Panc1 (cell line): ENCODE data around the gene SSPN.

Source experiments
- POLR2AphosphoS5 ChIP-seq: IDR thresholded peaks from 2 replicates; pipeline ENCODE4 v1.6.1; 2012; ENCODE audit warnings: mild to moderate bottlenecking, low read depth, low read length, moderate library complexity
- SIN3A ChIP-seq: IDR thresholded peaks from 2 replicates; pipeline ENCODE4 v1.6.1; 2012; ENCODE audit warnings: low read depth, mild to moderate bottlenecking, low read length, moderate library complexity, borderline replicate concordance; ENCODE audit not compliant: insufficient read depth
- TCF7L2 ChIP-seq: IDR thresholded peaks from 2 replicates; pipeline ENCODE4 v1.6.1; 2011; ENCODE audit warnings: mild to moderate bottlenecking, low read depth, low read length, inconsistent platforms
- TF ChIP-seq, protein P1 (sequence below): fragments of 450-650 bp; IDR thresholded peaks from 2 replicates; pipeline ENCODE4 v1.5.1; 2017; ENCODE audit warnings: mild to moderate bottlenecking
- TF ChIP-seq, protein P2 (sequence below), 2 experiments: IDR thresholded peaks; 2 replicates each; pipeline ENCODE4 v1.6.1; 2011 to 2012; ENCODE audit warnings: low read depth in 2 of 2, control low read depth in 1 of 2, low read length in 1 of 2, mild to moderate bottlenecking in 1 of 2, moderate library complexity in 1 of 2; ENCODE audit not compliant: insufficient read depth in 1 of 2

DNA sequence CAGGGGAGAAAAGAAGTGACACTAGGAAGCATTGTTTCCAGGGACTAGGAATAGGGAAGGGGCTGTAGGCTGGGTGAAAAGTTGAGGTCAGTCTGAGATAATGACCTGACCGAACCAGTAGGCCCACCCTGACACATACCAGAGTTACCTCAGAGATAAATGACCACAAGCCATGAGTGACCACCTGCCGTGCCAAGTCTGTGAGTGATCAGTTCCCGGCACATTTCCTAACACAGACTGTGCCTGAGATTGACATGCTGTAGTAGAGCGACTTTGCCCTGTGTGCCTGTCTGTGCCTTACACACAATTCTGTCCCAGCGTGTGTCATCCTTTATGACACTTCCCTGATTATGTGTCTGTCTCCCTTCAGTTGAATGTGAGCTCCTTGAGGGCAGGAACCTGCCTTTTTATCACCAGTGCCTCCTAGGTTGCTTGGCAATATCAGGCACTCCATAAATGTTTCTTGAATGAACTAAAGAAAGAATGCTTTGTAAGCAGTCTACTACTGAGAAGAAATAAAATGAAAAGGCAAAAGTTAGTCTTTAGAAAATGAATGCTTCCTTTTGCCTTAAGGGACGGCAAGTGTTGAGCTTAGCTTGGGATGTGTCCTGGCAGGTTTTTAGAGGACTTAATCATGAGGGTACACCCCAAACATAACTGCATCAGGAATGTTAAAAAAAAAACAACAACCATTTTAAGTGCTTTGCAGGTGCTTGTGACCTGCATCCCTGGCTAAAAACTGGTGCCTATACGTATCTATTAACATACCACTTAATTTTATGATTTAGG is 9.6 kb upstream of the SSPN start:
- TF ChIP-seq, protein P1, sequence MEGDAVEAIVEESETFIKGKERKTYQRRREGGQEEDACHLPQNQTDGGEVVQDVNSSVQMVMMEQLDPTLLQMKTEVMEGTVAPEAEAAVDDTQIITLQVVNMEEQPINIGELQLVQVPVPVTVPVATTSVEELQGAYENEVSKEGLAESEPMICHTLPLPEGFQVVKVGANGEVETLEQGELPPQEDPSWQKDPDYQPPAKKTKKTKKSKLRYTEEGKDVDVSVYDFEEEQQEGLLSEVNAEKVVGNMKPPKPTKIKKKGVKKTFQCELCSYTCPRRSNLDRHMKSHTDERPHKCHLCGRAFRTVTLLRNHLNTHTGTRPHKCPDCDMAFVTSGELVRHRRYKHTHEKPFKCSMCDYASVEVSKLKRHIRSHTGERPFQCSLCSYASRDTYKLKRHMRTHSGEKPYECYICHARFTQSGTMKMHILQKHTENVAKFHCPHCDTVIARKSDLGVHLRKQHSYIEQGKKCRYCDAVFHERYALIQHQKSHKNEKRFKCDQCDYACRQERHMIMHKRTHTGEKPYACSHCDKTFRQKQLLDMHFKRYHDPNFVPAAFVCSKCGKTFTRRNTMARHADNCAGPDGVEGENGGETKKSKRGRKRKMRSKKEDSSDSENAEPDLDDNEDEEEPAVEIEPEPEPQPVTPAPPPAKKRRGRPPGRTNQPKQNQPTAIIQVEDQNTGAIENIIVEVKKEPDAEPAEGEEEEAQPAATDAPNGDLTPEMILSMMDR: no peak
- TF ChIP-seq, protein P2, sequence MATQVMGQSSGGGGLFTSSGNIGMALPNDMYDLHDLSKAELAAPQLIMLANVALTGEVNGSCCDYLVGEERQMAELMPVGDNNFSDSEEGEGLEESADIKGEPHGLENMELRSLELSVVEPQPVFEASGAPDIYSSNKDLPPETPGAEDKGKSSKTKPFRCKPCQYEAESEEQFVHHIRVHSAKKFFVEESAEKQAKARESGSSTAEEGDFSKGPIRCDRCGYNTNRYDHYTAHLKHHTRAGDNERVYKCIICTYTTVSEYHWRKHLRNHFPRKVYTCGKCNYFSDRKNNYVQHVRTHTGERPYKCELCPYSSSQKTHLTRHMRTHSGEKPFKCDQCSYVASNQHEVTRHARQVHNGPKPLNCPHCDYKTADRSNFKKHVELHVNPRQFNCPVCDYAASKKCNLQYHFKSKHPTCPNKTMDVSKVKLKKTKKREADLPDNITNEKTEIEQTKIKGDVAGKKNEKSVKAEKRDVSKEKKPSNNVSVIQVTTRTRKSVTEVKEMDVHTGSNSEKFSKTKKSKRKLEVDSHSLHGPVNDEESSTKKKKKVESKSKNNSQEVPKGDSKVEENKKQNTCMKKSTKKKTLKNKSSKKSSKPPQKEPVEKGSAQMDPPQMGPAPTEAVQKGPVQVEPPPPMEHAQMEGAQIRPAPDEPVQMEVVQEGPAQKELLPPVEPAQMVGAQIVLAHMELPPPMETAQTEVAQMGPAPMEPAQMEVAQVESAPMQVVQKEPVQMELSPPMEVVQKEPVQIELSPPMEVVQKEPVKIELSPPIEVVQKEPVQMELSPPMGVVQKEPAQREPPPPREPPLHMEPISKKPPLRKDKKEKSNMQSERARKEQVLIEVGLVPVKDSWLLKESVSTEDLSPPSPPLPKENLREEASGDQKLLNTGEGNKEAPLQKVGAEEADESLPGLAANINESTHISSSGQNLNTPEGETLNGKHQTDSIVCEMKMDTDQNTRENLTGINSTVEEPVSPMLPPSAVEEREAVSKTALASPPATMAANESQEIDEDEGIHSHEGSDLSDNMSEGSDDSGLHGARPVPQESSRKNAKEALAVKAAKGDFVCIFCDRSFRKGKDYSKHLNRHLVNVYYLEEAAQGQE (IDR thresholded peaks at IDR 0.05; ENCODE audit: insufficient read depth in 1 of 2, low read depth in 2 of 2, low read length in 1 of 2): no peak
- no peak for TF ChIP-seq TCF7L2
- TF ChIP-seq POLR2AphosphoS5: no peak
- TF ChIP-seq SIN3A: no peak
